K562 (cell line): ENCODE measurements around the gene AHCYL2. TPM values are rescaled to one million over a fixed set of nuclear protein-coding genes. Genes with fewer than 3 reads are reported as not detected.

ENCODE experiments used
- ARID1B ChIP-seq: fragments of 450-650 bp; IDR thresholded peaks from 2 replicates; pipeline ENCODE4 v1.6.1; 2016; ENCODE audit warnings: antibody characterized with exemption, mild to moderate bottlenecking, inconsistent platforms
- CEBPZ ChIP-seq: fragments of 150-350 bp; IDR thresholded peaks from 2 replicates; pipeline ENCODE4 v1.6.1; 2014; ENCODE audit warnings: low read depth, mild to moderate bottlenecking, low read length, borderline replicate concordance
- GMEB1 ChIP-seq: fragments of 250-450 bp; sonication (Bioruptor Pico); IDR thresholded peaks from 2 replicates; pipeline ENCODE4 v1.4.0; 2020; ENCODE audit warnings: mild to moderate bottlenecking
- NUFIP1 ChIP-seq: fragments of 450-650 bp; IDR thresholded peaks from 2 replicates; pipeline ENCODE4 v1.6.1; 2018; ENCODE audit not compliant: partially characterized antibody
- PHTF2 ChIP-seq: fragments of 250-450 bp; sonication (Bioruptor Pico); IDR thresholded peaks from 2 replicates; pipeline ENCODE4 v1.5.0; 2021; ENCODE audit warnings: mild to moderate bottlenecking
- POLR3G ChIP-seq: IDR thresholded peaks from 2 replicates; pipeline ENCODE4 v1.6.1; 2011; ENCODE audit not compliant: insufficient read length, insufficient replicate concordance; ENCODE audit errors: extremely low read depth
- RBFOX2 ChIP-seq: fragments of 200-400 bp; formaldehyde crosslinking; IDR thresholded peaks from 2 replicates; pipeline ENCODE4 v1.6.1; 2017; ENCODE audit warnings: low read depth, mild to moderate bottlenecking, low read length, moderate library complexity
- RBM22 ChIP-seq: fragments of 200-400 bp; formaldehyde crosslinking; IDR thresholded peaks from 2 replicates; pipeline ENCODE4 v1.6.1; 2018; ENCODE audit warnings: low read length, low read depth; ENCODE audit not compliant: poor library complexity, severe bottlenecking
- TAF1 ChIP-seq: IDR thresholded peaks from 2 replicates; pipeline ENCODE4 v1.6.1; 2011; ENCODE audit warnings: mild to moderate bottlenecking, low read length, moderate library complexity; ENCODE audit not compliant: insufficient read depth, control insufficient read depth, severe bottlenecking; ENCODE audit errors: extremely low read depth
- TCF15 ChIP-seq: fragments of 250-450 bp; sonication (Bioruptor Pico); IDR thresholded peaks from 2 replicates; pipeline ENCODE4 v1.8.0; 2022; ENCODE audit warnings: moderate library complexity, mild to moderate bottlenecking, inconsistent platforms
- VEZF1 ChIP-seq: fragments of 200-800 bp; sonication (Bioruptor generic); IDR thresholded peaks from 2 replicates; pipeline ENCODE4 v1.6.1; 2017; ENCODE audit warnings: missing genetic modification characterization, missing compliant biosample characterization
- ZBTB8A ChIP-seq: fragments of 450-650 bp; IDR thresholded peaks from 2 replicates; pipeline ENCODE4 v1.6.1; 2018; ENCODE audit warnings: mild to moderate bottlenecking, moderate library complexity; ENCODE audit not compliant: partially characterized antibody
- ZHX1 ChIP-seq: fragments of 150-350 bp; conservative IDR thresholded peaks from 2 replicates; pipeline ENCODE4 v1.6.1; 2014; ENCODE audit warnings: low read length
- ZNF212 ChIP-seq: fragments of 450-650 bp; formaldehyde crosslinking; IDR thresholded peaks from 2 replicates; pipeline ENCODE4 v1.4.0; 2020; ENCODE audit warnings: mild to moderate bottlenecking
- ZNF274 ChIP-seq: IDR thresholded peaks from 2 replicates; pipeline ENCODE4 v1.6.1; 2011; ENCODE audit warnings: low read depth, mild to moderate bottlenecking, low read length, moderate library complexity, borderline replicate concordance
- ZNF384 ChIP-seq: IDR thresholded peaks from 2 replicates; pipeline ENCODE4 v1.6.1; 2012; ENCODE audit warnings: low read depth, low read length, improper control_type of control experiment
- ZNF589 ChIP-seq: fragments of 200-800 bp; sonication (Bioruptor generic); IDR thresholded peaks from 2 replicates; pipeline ENCODE4 v1.6.1; 2016; ENCODE audit warnings: low read depth, missing genetic modification characterization, missing compliant biosample characterization
- ZNF668 ChIP-seq: fragments of 250-450 bp; sonication (Bioruptor Pico); IDR thresholded peaks from 2 replicates; pipeline ENCODE4 v1.8.0; 2022; ENCODE audit warnings: mild to moderate bottlenecking, inconsistent platforms
- polyA plus RNA-seq, 8 experiments: library from polyadenylated mRNA; depleted of rRNA in 4 of 8; stranded (reverse) in 5 of 8; unstranded in 3 of 8; fragments of >200 nt; fragmentation: Nextera tagmentation in 2 of 8; fragmentation: Illumina TruSeq in 1 of 8; extraction: Ambion mirVana in 2 of 8; extraction: Trizol in 1 of 8; gene quantifications; 2 replicates each; pipeline versions ENCODE4 v1.2.1 to v1.2.3, GENCODE V29; 2011 to 2014; ENCODE audit warnings: inconsistent platforms in 1 of 8, missing spikeins in 1 of 8
- total RNA-seq, 7 experiments: library from RNA; depleted of rRNA in 6 of 7; stranded (reverse); fragments of >200 nt in 6 of 7; fragmentation: Illumina TruSeq in 2 of 7; extraction: Trizol in 2 of 7; gene quantifications; 2 replicates each; pipeline versions ENCODE4 v1.2.1 to v1.2.3, GENCODE V29; 2011 to 2021; ENCODE audit warnings: low replicate concordance in 1 of 7

The AHCYL2 gene
- total and polyA plus RNA-seq, 9 of the 15 experiments (the other 6 are each of a cell fraction or from before 2014, with no cell fraction given), result 0.93 to 10.5 (median 5.2) TPM

- TF ChIP-seq ZHX1 (no peak), ZNF589 (no peak), TCF15 (CRISPR knock-in tag) (no peak), GMEB1 (CRISPR knock-in tag) (no peak), CEBPZ (no peak), ZNF212 (CRISPR knock-in tag) (no peak), RBFOX2 (no peak), RBM22 (no peak), VEZF1 (CRISPR knock-in tag) (peak; percentile 22; the same call in 1 of the 2 replicates), ZNF384 (no peak), ZNF668 (CRISPR knock-in tag) (no peak), PHTF2 (no peak), POLR3G (no peak), ARID1B (peak; percentile 91), ZBTB8A (no peak), ZNF274 (no peak), NUFIP1 (no peak), TAF1 (no peak)
Measured at GRCh38 chr7:129423700-129424410, 199.0 kb downstream of the AHCYL2 start (continued).
